Activated CD4-positive, alpha-beta T cell treated with anti-CD3 and anti-CD28 coated beads, Interleukin-2, amount 10 ng/mL, durations not matched to agents 24 days and 14 days (primary cell): ENCODE measurements around the gene RNF217. TPM values are rescaled to one million over a fixed set of nuclear protein-coding genes. Genes with fewer than 3 reads are reported as not detected.

Experiments
- DNase-seq: peaks from one replicate; pipeline ENCODE4 v3.0.0; 2022
- H3K27ac Mint-ChIP-seq: one replicate; pipeline ENCODE4 v1.8.0; 2022; ENCODE audit warnings: mild to moderate bottlenecking, mixed read lengths
- H3K27me3 Mint-ChIP-seq: one replicate; pipeline ENCODE4 v1.8.0; 2022; ENCODE audit warnings: mixed read lengths
- H3K36me3 Mint-ChIP-seq: one replicate; pipeline ENCODE4 v1.8.0; 2022; ENCODE audit warnings: low read depth, mild to moderate bottlenecking, mixed read lengths
- H3K4me1 Mint-ChIP-seq: one replicate; pipeline ENCODE4 v1.8.0; 2021; ENCODE audit warnings: mixed read lengths
- H3K4me3 Mint-ChIP-seq: one replicate; pipeline ENCODE4 v1.8.0; 2022; ENCODE audit warnings: mild to moderate bottlenecking, moderate library complexity, mixed read lengths
- H3K9me3 Mint-ChIP-seq: one replicate; pipeline ENCODE4 v1.8.0; 2021; ENCODE audit warnings: mixed read lengths
- intact Hi-C: fragments of 100-400 bp; cut with micrococcal nuclease; formaldehyde crosslinking; loops from one replicate; pipeline ENCODE4 v1.15.1; 2023
- total RNA-seq: library from RNA; stranded (reverse); gene quantifications from 2 replicates; pipeline ENCODE4 v1.2.3, GENCODE V29; 2022

RNF217 gene
- total RNA-seq, 1 donor from 2014 or later: 0.72 TPM

- H3K27ac Mint-ChIP-seq: no peak overlapping the region
- no peak overlapping the region for H3K4me3 Mint-ChIP-seq
- no peak for DNase-seq
- peaks cover 9% of the 10 kb centered on the region for H3K27me3 Mint-ChIP-seq
- H3K36me3 Mint-ChIP-seq: no peaks in the 10 kb centered on the region
- H3K4me1 Mint-ChIP-seq: no peaks in the 10 kb centered on the region
- peaks cover 7% of the 10 kb centered on the region for H3K9me3 Mint-ChIP-seq
- intact Hi-C loops: no loop called here
These were observed 115.2 kb downstream of the RNF217 start for GRCh38 chr6:125077453-125077852.

- H3K4me3 Mint-ChIP-seq: no peak overlapping the region
- peaks cover 7% of the 10 kb centered on the region for H3K9me3 Mint-ChIP-seq
- H3K27ac Mint-ChIP-seq: no peak overlapping the region
- no peak for DNase-seq
- no peaks in the 10 kb centered on the region for H3K4me1 Mint-ChIP-seq
- H3K27me3 Mint-ChIP-seq: peaks cover 9% of the 10 kb centered on the region
- H3K36me3 Mint-ChIP-seq: no peaks in the 10 kb centered on the region
- intact Hi-C loops: no loop called here
These were observed 116.5 kb downstream of the RNF217 start for GRCh38 chr6:125078602-125079321.

DNA sequence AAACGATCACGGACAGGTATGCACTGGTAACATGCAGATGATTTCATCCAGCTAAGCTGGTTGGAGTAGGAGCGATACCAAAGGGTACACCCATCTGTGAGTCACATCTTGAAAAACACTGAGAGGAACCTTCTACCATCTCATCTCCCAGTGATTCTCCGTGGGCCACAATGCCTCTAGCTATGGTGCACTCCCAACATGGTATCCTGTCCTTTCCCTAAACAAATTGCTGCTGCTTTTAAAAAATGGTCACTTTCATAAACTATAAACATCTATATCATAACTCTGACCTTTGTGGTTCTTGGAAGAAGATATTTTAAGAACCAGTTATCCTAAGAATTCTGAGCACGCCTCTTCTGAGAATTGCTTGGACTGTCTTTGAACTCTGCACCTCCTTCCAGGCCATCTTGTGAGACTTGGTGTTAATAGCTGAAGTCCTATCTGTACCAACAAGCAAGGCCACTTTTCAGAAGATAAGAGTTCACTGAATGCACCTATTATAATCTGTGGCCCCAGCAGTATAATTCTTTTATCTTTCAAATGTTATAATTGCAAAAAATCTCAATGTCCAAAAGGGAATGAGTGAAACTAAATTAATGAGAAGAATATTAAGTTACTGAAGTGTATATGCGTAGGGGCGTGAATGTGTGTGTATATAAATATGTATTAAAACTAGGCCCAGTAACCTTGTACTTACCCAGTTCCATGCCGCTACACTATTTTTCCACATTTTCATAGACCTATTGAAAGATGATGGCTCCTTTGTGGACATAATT, 120.9 kb downstream of the RNF217 start:
- Mint-ChIP-seq H3K4me3 (no peak overlapping the region), H3K36me3 (no peaks in the 10 kb centered on the region), H3K27me3 (peaks cover 2% of the 10 kb centered on the region), H3K9me3 (no peaks in the 10 kb centered on the region), H3K4me1 (no peaks in the 10 kb centered on the region), H3K27ac (no peak overlapping the region)
- intact Hi-C loops: no loop called here
- no peak for DNase-seq

- intact Hi-C loops: no loop called here
- H3K27ac Mint-ChIP-seq: no peak overlapping the region
- no peaks in the 10 kb centered on the region for H3K4me1 Mint-ChIP-seq
- no peak overlapping the region for H3K4me3 Mint-ChIP-seq
- H3K36me3 Mint-ChIP-seq: no peaks in the 10 kb centered on the region
- H3K9me3 Mint-ChIP-seq: no peaks in the 10 kb centered on the region
- DNase-seq: no peak
- H3K27me3 Mint-ChIP-seq: peaks cover 2% of the 10 kb centered on the region
These were observed 121.4 kb downstream of the RNF217 start for GRCh38 chr6:125083684-125083990.

GRCh38 chr6:125086716-125087115, 124.5 kb downstream of the RNF217 start:
- Mint-ChIP-seq H3K36me3 (no peaks in the 10 kb centered on the region), H3K27me3 (peaks cover 2% of the 10 kb centered on the region), H3K27ac (no peak overlapping the region), H3K9me3 (no peaks in the 10 kb centered on the region), H3K4me3 (no peak overlapping the region), H3K4me1 (no peaks in the 10 kb centered on the region)
- DNase-seq: no peak
- intact Hi-C loops: no loop called here

- Mint-ChIP-seq H3K36me3 (no peaks in the 10 kb centered on the region), H3K27me3 (peaks cover 2% of the 10 kb centered on the region), H3K9me3 (no peaks in the 10 kb centered on the region), H3K27ac (no peak overlapping the region), H3K4me1 (no peaks in the 10 kb centered on the region), H3K4me3 (no peak overlapping the region)
- no peak for DNase-seq
- intact Hi-C loops: no loop called here
These were observed 126.7 kb downstream of the RNF217 start for GRCh38 chr6:125088963-125089362.

GRCh38 chr6:125094563-125094962, 132.3 kb downstream of the RNF217 start:
- H3K4me1 Mint-ChIP-seq: no peaks in the 10 kb centered on the region
- intact Hi-C loops: no loop called here
- H3K4me3 Mint-ChIP-seq: no peak overlapping the region
- no peak overlapping the region for H3K27ac Mint-ChIP-seq
- no peak for DNase-seq
- peaks cover 18% of the 10 kb centered on the region for H3K27me3 Mint-ChIP-seq
- H3K36me3 Mint-ChIP-seq: no peaks in the 10 kb centered on the region
- H3K9me3 Mint-ChIP-seq: no peaks in the 10 kb centered on the region

- Mint-ChIP-seq H3K27me3 (peaks cover 24% of the 10 kb centered on the region), H3K36me3 (no peaks in the 10 kb centered on the region), H3K4me3 (no peak overlapping the region), H3K9me3 (no peaks in the 10 kb centered on the region), H3K27ac (no peak overlapping the region), H3K4me1 (peaks cover 5% of the 10 kb centered on the region)
- intact Hi-C loops: no loop called here
- DNase-seq: no peak
These were observed 133.5 kb downstream of the RNF217 start for GRCh38 chr6:125095580-125096301.

GRCh38 chr6:125097186-125097585, 134.9 kb downstream of the RNF217 start:
- no peaks in the 10 kb centered on the region for H3K9me3 Mint-ChIP-seq
- no peak for DNase-seq
- intact Hi-C loops: no loop called here
- H3K4me3 Mint-ChIP-seq: no peak overlapping the region
- H3K27me3 Mint-ChIP-seq: peaks cover 28% of the 10 kb centered on the region
- H3K4me1 Mint-ChIP-seq: peaks cover 5% of the 10 kb centered on the region
- no peak overlapping the region for H3K27ac Mint-ChIP-seq
- H3K36me3 Mint-ChIP-seq: no peaks in the 10 kb centered on the region

DNA sequence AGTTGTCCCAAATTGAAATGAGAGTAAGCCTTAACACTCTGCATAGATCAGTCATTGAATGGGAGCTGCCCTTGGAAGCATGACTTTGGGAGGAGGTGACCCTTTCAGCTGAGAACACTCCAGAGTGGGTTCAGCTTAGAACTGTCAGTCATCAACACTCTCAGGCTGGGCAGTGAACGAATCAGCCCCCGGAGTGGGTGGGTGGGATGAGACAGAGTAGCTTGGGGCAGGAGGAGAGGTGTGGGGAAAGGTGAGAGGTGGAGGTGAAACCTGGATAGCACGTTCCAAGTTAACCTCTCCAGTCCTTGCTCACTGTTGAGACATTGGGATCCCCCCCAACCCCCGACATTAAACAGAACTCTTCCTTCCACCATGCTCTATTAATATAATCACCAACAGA, 136.0 kb downstream of the RNF217 start:
- no peaks in the 10 kb centered on the region for H3K36me3 Mint-ChIP-seq
- DNase-seq: no peak
- H3K27ac Mint-ChIP-seq: no peak overlapping the region
- no peak overlapping the region for H3K4me3 Mint-ChIP-seq
- H3K4me1 Mint-ChIP-seq: peaks cover 5% of the 10 kb centered on the region
- intact Hi-C loops: no loop called here
- H3K9me3 Mint-ChIP-seq: no peaks in the 10 kb centered on the region
- H3K27me3 Mint-ChIP-seq: peaks cover 28% of the 10 kb centered on the region

GRCh38 chr6:125099211-125100073, 137.2 kb downstream of the RNF217 start:
- Mint-ChIP-seq H3K36me3 (no peaks in the 10 kb centered on the region), H3K4me3 (peak overlapping the region; percentile 64), H3K9me3 (no peaks in the 10 kb centered on the region), H3K27me3 (peaks cover 28% of the 10 kb centered on the region), H3K27ac (no peak overlapping the region), H3K4me1 (peaks cover 5% of the 10 kb centered on the region)
- peak; percentile 65 for DNase-seq
- intact Hi-C loops: no loop called here

DNA sequence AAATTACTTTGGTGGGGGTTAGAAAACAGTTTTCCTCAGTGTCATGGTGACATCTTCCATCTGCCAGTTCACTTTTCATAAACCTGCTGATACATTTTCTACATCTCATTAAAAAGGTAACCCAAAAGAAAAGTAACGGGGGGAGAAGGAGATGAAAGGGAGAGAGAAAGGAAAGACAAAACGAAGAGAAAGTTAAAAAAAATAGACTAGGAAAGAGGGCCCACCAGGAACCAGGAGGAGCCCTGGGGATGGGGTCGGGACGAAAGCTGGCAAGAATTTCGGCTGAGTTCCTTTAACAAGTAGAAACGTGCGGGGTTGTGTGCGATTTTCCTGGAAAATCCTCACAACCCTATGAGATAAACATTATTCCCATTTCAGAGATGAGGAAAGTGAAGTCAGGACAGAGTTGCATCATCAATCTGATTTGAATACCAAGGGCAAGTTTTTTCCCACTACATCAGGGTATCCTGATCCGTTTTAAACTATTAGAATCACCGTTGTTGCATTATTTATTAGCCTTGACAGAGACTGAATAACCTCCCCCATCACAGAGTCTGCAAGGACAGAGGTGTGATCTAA, 137.9 kb downstream of the RNF217 start:
- H3K27me3 Mint-ChIP-seq: peaks cover 28% of the 10 kb centered on the region
- intact Hi-C loops: no loop called here
- no peak overlapping the region for H3K27ac Mint-ChIP-seq
- no peaks in the 10 kb centered on the region for H3K36me3 Mint-ChIP-seq
- H3K4me1 Mint-ChIP-seq: peaks cover 5% of the 10 kb centered on the region
- DNase-seq: no peak
- peak overlapping the region; percentile 64 for H3K4me3 Mint-ChIP-seq
- no peaks in the 10 kb centered on the region for H3K9me3 Mint-ChIP-seq

- Mint-ChIP-seq H3K4me3 (no peak overlapping the region), H3K27ac (no peak overlapping the region), H3K36me3 (no peaks in the 10 kb centered on the region), H3K4me1 (peaks cover 5% of the 10 kb centered on the region), H3K27me3 (peaks cover 28% of the 10 kb centered on the region), H3K9me3 (no peaks in the 10 kb centered on the region)
- intact Hi-C loops: no loop called here
- DNase-seq: no peak
These were observed 138.9 kb downstream of the RNF217 start for GRCh38 chr6:125101128-125101527.
